Brain microvascular endothelial cell (primary cell): ENCODE data around the gene ZNF521.

Source experiments
- DNase-seq: peaks from one replicate; pipeline ENCODE4 v3.0.0-alpha.2; 2020
- H3K27ac ChIP-seq: fragments of 250-450 bp; sonication (Bioruptor Pico); 2 replicates; pipeline ENCODE4 v1.5.1; 2020; ENCODE audit warnings: mild to moderate bottlenecking, moderate library complexity
- H3K27me3 ChIP-seq: fragments of 250-450 bp; sonication (Bioruptor Pico); replicated peaks from 2 replicates; pipeline ENCODE4 v1.5.1; 2020; ENCODE audit warnings: mild to moderate bottlenecking
- H3K36me3 ChIP-seq: fragments of 250-450 bp; sonication (Bioruptor Pico); replicated peaks from 2 replicates; pipeline ENCODE4 v1.5.1; 2020; ENCODE audit warnings: mild to moderate bottlenecking
- H3K4me3 ChIP-seq: 2 replicates; pipeline ENCODE4 v1.5.1; 2011; ENCODE audit warnings: low read depth, mild to moderate bottlenecking, control low read depth, low read length, moderate library complexity
- in situ Hi-C: cut with HindIII; loops from 2 replicates; pipeline ENCODE4 v1.10.0; 2017; ENCODE audit warnings: low sequenced_read_pairs, low pct_ligation_motif_present
- TF ChIP-seq, protein P1 (sequence below): IDR thresholded peaks from 2 replicates; pipeline ENCODE4 v1.5.1; 2011; ENCODE audit warnings: low read depth, mild to moderate bottlenecking, moderate library complexity, low read length, control low read depth, inconsistent platforms; ENCODE audit errors: missing control alignments

Gene ZNF521

DNA sequence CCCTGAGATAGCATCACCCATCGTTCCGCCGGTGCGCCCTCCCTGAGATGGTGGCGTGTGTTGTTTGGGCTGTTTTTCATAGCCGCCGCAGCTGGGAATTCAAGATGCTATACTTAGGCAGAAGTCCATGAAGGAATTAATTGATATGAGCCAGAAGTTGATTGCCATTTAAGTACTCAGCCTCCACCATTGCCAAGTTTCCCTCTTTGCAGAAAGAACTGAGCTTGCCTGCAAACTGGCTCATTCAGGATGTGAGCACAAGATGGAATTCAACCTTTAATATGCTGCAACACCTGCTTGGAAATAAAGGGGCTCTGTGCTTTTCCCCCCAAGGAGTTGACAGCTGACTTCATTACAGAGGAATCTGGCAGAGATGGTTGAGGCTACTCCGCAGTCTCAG, 295.5 kb downstream of the ZNF521 start:
- H3K27me3 ChIP-seq = no peaks in the 10 kb centered on the region
- H3K36me3 ChIP-seq = no peaks in the 10 kb centered on the region
- DNase-seq = no peak
- H3K4me3 ChIP-seq = no peak overlapping the region
- H3K27ac ChIP-seq = no peak overlapping the region
- in situ Hi-C loops = no loop called here
- TF ChIP-seq, protein P1, sequence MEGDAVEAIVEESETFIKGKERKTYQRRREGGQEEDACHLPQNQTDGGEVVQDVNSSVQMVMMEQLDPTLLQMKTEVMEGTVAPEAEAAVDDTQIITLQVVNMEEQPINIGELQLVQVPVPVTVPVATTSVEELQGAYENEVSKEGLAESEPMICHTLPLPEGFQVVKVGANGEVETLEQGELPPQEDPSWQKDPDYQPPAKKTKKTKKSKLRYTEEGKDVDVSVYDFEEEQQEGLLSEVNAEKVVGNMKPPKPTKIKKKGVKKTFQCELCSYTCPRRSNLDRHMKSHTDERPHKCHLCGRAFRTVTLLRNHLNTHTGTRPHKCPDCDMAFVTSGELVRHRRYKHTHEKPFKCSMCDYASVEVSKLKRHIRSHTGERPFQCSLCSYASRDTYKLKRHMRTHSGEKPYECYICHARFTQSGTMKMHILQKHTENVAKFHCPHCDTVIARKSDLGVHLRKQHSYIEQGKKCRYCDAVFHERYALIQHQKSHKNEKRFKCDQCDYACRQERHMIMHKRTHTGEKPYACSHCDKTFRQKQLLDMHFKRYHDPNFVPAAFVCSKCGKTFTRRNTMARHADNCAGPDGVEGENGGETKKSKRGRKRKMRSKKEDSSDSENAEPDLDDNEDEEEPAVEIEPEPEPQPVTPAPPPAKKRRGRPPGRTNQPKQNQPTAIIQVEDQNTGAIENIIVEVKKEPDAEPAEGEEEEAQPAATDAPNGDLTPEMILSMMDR = no peak

DNA sequence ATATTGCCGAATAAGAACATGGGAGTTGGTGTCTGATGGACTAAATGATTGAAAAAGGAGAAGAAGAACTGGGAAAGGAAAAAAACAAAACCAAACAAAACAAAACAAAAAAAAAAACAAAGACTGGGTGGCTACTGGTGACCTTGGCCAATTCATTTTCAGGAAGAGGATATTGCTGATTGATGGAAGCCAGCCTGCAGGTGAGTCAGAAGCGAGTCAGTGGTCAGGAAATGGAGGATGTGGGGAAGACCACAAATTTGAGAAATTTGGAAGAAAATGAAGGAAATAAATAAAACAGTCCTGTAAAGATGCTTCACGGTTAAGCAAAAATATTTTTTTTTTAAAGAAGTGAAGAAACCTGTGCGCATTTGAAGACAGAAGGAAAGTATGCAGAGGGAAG, 296.9 kb downstream of the ZNF521 start:
- H3K27me3 ChIP-seq = no peaks in the 10 kb centered on the region
- in situ Hi-C loops = no loop called here
- DNase-seq = no peak
- TF ChIP-seq, protein P1 = no peak
- no peak overlapping the region for H3K27ac ChIP-seq
- H3K36me3 ChIP-seq = no peaks in the 10 kb centered on the region
- H3K4me3 ChIP-seq = no peak overlapping the region

DNA sequence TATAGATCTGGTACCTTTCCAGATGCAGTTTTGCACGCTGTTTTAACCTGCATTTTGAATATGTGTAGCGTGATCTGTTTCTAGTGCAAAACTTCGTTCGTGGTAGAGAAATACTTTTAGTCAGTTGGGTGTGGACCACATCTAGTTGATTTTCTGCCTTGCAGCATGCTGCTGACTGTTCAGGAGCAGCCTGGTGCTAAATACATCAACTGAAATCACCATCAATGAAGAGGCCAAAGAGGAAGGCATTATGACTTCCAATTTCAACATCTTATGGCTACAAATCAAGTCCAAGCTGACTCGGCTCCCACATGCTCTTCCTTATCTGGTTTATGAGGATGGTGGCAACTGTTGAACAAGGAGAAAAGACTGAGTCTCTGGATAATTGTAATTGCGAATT, 298.5 kb downstream of the ZNF521 start:
- TF ChIP-seq, protein P1 = no peak
- DNase-seq = no peak
- in situ Hi-C loops = no loop called here

DNA sequence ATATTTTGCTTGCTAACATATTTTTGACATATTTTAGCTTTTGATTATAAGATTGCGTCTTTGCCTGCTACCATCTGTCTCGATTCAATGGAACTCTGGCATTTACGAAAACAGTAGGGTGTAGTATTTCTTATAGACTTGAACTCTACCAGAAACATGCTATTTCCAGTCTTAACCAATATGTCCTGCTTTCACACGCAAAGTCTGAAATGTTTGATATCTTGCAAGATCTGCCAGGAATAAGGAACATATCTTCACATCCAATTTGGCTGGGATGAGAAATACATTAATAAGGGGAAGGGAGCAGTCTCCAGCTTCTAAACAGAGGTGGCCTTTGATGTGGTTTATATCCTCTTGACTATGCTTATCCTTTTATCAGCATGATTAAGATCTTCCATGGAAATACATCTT, 299.4 kb downstream of the ZNF521 start:
- H3K4me3 ChIP-seq = no peak overlapping the region
- no peaks in the 10 kb centered on the region for H3K36me3 ChIP-seq
- no peak for DNase-seq
- no peaks in the 10 kb centered on the region for H3K27me3 ChIP-seq
- TF ChIP-seq, protein P1 = no peak
- in situ Hi-C loops = no loop called here
- H3K27ac ChIP-seq = no peak overlapping the region

More for the DNA sequence above, 298.5 kb downstream of the ZNF521 start:
- Histone ChIP-seq H3K27ac (no peak overlapping the region), H3K4me3 (no peak overlapping the region), H3K27me3 (no peaks in the 10 kb centered on the region), H3K36me3 (no peaks in the 10 kb centered on the region)

DNA sequence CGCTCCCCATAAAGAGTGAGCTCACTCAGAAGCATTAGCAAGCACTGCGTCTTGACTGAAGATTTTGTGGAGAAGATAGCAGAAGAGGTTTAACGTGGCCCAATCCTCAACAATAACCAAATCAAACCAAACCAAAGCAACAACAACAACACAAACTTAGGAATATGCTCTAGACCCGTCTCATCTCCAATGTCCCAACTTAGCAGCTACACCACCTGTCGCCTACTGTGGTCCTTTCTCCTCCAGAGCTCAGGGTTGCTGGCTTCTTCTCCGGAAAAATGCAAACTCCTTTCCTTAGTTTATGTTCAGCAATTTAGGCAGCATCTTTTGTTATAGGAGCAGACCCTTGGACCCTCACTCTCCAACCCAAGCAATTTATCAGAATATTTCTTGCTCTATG, 301.4 kb downstream of the ZNF521 start:
- in situ Hi-C loops = no loop called here
- no peaks in the 10 kb centered on the region for H3K27me3 ChIP-seq
- no peak overlapping the region for H3K27ac ChIP-seq
- no peak for DNase-seq
- H3K36me3 ChIP-seq = no peaks in the 10 kb centered on the region
- no peak overlapping the region for H3K4me3 ChIP-seq
- TF ChIP-seq, protein P1 = no peak

DNA sequence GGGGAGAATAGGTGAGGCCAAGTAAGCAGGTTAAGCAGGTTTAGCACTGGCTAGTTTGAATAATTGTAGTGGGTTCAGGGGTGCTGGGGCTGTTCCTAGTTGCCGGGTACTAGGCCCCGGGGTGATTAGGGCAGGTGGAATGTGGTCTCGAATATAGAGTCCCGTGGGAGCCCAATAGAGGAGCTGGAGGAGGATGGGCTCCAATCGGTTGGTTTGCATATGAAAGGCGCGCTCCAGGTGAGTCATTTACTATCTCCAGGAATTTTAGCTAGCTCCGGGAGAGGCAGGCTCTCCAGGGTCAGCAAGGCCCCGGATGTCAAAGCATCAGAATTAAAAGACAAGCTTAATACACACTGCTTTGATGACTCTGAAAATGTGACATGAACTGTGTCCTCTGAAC, 304.0 kb downstream of the ZNF521 start:
- no peak overlapping the region for H3K27ac ChIP-seq
- H3K27me3 ChIP-seq = no peaks in the 10 kb centered on the region
- TF ChIP-seq, protein P1 = no peak
- H3K4me3 ChIP-seq = no peak overlapping the region
- no peak for DNase-seq
- no peaks in the 10 kb centered on the region for H3K36me3 ChIP-seq
- in situ Hi-C loops = no loop called here
